Spleen (tissue), 7 donors: ENCODE data around the gene MYLK4.

Experiments
- POLR2A ChIP-seq, 3 donors: fragments of 450-650 bp; IDR thresholded peaks; one replicate each; pipeline ENCODE4 v1.5.1; 2017; ENCODE audit warnings: antibody characterized with exemption in 3 of 3, mild to moderate bottlenecking in 1 of 3
- TF ChIP-seq, protein P1 (sequence below), 11 experiments: fragments of 200-600 bp in 7 of 11; fragments of 450-650 bp in 4 of 11; sonication (generic) in 4 of 11; IDR thresholded peaks in 8 of 11; conservative IDR thresholded peaks in 3 of 11; 1 replicate in 7 of 11; 2 replicates in 4 of 11; pipeline versions ENCODE4 v1.4.0 to v1.8.0; 2016 to 2021; ENCODE audit warnings: antibody characterized with exemption in 11 of 11, inconsistent platforms in 4 of 11, mild to moderate bottlenecking in 1 of 11
- donor health status: DM: no; HTN: no; CAD: no; lungs with moderate emphysema.
- donor health status: DM: no; HTN: no; CAD: no.
- donor health status: DM: no; HTN: no; CAD: no.

DNA sequence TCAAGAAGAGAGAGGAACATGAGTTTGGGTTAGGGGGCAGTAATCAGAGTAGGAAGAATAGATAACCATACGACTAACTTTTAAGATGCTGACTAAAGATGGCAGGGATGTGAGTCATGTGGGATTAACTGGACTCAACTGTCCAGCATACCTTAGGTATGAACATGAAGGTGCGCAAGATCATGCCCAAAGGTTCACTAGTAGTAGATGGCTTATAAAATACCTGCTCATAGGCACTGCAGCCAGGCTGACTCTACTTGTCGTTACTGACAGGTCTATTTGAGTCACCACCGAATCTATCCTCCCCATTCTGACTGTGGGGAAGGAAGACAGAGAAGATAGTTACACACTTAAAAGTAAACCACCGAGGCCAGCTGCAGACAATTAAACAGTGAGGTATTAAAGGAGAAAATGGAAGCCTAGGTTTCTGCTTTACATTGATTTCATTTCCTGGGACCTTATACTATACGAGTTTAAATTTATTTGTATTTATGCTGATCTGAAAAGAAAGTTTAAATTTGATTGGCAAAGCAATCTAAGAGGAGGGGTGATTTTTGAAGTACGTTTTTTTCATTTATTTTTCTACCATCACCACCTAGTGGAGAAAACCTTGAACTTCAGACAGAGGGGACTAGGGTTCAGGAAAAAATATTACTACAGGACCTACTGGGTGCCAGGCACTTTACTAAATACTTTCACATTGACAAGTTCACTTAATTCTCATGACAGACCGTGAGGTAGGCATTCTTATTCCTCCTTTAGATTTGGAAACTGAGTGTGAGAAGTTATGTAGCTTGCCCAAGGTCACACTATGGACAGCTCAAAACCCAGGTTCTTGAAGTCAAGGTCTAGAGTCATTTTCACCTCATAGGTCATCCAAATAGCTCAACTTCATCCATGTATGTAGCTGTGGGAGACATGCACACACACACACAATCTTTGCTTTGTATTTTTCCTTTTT is 10.4 kb upstream of the MYLK4 start:
- TF ChIP-seq POLR2A (IDR thresholded peaks at IDR 0.05) = no peak
- TF ChIP-seq, protein P1, sequence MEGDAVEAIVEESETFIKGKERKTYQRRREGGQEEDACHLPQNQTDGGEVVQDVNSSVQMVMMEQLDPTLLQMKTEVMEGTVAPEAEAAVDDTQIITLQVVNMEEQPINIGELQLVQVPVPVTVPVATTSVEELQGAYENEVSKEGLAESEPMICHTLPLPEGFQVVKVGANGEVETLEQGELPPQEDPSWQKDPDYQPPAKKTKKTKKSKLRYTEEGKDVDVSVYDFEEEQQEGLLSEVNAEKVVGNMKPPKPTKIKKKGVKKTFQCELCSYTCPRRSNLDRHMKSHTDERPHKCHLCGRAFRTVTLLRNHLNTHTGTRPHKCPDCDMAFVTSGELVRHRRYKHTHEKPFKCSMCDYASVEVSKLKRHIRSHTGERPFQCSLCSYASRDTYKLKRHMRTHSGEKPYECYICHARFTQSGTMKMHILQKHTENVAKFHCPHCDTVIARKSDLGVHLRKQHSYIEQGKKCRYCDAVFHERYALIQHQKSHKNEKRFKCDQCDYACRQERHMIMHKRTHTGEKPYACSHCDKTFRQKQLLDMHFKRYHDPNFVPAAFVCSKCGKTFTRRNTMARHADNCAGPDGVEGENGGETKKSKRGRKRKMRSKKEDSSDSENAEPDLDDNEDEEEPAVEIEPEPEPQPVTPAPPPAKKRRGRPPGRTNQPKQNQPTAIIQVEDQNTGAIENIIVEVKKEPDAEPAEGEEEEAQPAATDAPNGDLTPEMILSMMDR (IDR thresholded peaks at IDR 0.05 in 8 of 11, conservative IDR thresholded peaks at IDR 0.05 in 3 of 11) = peak in 9 of 11 experiments; percentile 14 to 66 (median 49)
